A673 (cell line): ENCODE results near the gene IL34.

Experiments
- EZH2 ChIP-seq: fragments of 200-600 bp; sonication (generic); IDR thresholded peaks from 2 replicates; pipeline ENCODE4 v1.6.1; 2017; ENCODE audit warnings: borderline replicate concordance, low read depth, mild to moderate bottlenecking, mixed read lengths, antibody characterized with exemption, low read length; ENCODE audit not compliant: poor library complexity, severe bottlenecking
- TF ChIP-seq, protein P1 (sequence below): fragments of 300-800, 200-600 bp; sonication (generic); conservative IDR thresholded peaks from 2 replicates; pipeline ENCODE4 v1.5.1; 2017; ENCODE audit warnings: low read depth, mild to moderate bottlenecking, antibody characterized with exemption, low read length, moderate library complexity, mixed read lengths

DNA sequence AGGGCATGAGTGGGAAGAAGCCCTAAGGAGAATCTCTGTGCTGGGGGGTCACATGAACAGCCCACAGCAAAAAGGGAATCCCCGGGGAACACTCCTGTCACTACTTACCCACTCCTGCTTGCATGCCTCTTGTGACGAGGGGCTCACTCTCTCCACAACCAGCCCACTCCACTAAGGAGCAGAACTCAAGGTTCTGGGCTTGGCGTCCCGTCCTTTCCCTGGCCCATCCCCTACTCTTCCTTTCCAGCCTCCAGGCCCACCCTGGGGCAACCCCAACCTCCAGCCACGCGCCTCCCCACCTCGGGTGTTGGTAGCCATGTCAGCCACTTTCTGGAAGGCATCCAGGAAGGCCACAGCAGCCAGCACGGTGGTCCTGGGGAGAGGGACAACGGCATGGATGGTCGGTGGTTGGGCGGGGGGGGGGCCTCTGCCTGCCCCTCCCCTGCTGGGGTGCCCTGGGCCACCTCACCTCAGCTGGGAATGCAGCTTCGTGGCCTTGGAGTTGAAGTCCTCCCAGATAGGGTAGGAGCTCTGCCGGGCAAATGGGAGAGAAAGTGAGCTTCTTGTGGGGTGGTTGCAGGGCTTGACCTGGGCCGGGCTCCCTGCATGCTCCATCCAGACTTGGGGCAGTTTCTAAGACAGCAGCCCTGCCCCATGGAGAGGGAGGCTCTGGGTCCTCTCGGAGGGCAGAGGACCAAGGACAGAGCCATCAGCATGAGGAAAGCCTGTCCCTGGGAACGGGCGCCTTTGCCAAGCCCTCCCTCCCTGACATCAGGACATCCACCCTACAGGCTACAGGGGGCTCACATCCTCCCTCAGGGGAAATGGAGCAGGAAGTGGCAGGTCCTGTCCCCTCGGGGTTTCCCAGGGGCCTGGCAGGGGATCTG is 34.4 kb downstream of the IL34 start:
- TF ChIP-seq, protein P1, sequence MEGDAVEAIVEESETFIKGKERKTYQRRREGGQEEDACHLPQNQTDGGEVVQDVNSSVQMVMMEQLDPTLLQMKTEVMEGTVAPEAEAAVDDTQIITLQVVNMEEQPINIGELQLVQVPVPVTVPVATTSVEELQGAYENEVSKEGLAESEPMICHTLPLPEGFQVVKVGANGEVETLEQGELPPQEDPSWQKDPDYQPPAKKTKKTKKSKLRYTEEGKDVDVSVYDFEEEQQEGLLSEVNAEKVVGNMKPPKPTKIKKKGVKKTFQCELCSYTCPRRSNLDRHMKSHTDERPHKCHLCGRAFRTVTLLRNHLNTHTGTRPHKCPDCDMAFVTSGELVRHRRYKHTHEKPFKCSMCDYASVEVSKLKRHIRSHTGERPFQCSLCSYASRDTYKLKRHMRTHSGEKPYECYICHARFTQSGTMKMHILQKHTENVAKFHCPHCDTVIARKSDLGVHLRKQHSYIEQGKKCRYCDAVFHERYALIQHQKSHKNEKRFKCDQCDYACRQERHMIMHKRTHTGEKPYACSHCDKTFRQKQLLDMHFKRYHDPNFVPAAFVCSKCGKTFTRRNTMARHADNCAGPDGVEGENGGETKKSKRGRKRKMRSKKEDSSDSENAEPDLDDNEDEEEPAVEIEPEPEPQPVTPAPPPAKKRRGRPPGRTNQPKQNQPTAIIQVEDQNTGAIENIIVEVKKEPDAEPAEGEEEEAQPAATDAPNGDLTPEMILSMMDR, result no peak
- no peak for TF ChIP-seq EZH2
